ENCODE data around the gene CLEC4C. TPM values are rescaled to one million over a fixed set of nuclear protein-coding genes. Genes with fewer than 3 reads are reported as not detected.

Gene CLEC4C
- total and polyA plus RNA-seq, 2 donors (not counting 1 experiment from before 2014, with no cell fraction given): not detected

DNA sequence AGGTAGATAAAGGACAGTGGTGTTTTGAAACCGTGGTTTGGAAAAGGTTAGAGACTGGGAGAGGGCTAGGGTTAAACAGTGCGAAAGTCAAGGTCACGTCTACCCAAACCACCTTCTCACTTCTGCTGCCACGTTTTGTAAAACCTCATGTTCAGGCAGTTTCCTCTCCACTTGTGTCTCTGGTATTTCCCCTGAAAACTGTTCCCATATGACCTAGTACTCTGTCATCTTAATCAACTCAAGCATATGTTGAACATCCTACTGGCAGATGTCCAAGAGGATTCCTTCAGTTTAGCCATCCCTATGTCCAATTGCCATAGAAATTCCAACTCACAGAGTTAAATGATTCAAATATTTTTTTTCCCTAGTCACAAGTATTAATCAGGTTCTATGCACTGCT, 17.4 kb downstream of the CLEC4C start:
- Histone ChIP-seq H4K20me1 (ENCODE audit: control insufficient read depth, extremely low read depth, insufficient read depth, low read length) (no peaks in the 10 kb centered on the region), H3K9ac (ENCODE audit: insufficient read depth, low read length) (no peak overlapping the region), H3K4me3 (replicated peaks in 1 of 4; ENCODE audit: control extremely low read depth in 1 of 4, insufficient read depth in 1 of 4, low read depth in 3 of 4, low read length in 4 of 4) (no peak overlapping the region), H2AFZ (ENCODE audit: low read length) (no peak overlapping the region), H3K36me3 (ENCODE audit: control insufficient read depth, insufficient read depth, low read length) (no peaks in the 10 kb centered on the region), H3K27ac (ENCODE audit: insufficient read depth, low read length) (no peak overlapping the region), H3K9me3 (ENCODE audit: control insufficient read depth, insufficient read depth, low read depth, low read length) (no peaks in the 10 kb centered on the region), H3K4me1 (ENCODE audit: control insufficient read depth, extremely low read depth, insufficient read depth, low read length) (no peaks in the 10 kb centered on the region), H3K27me3 (ENCODE audit: control insufficient read depth, insufficient read depth, low read length) (no peaks in the 10 kb centered on the region), H3K79me2 (ENCODE audit: control insufficient read depth, insufficient read depth, low read length) (no peaks in the 10 kb centered on the region), H3K4me2 (ENCODE audit: extremely low read depth, insufficient read depth, low read length) (no peak overlapping the region)
- DNase-seq (ENCODE audit: low read depth in 2 of 2): no peak
- TF ChIP-seq, protein P1, sequence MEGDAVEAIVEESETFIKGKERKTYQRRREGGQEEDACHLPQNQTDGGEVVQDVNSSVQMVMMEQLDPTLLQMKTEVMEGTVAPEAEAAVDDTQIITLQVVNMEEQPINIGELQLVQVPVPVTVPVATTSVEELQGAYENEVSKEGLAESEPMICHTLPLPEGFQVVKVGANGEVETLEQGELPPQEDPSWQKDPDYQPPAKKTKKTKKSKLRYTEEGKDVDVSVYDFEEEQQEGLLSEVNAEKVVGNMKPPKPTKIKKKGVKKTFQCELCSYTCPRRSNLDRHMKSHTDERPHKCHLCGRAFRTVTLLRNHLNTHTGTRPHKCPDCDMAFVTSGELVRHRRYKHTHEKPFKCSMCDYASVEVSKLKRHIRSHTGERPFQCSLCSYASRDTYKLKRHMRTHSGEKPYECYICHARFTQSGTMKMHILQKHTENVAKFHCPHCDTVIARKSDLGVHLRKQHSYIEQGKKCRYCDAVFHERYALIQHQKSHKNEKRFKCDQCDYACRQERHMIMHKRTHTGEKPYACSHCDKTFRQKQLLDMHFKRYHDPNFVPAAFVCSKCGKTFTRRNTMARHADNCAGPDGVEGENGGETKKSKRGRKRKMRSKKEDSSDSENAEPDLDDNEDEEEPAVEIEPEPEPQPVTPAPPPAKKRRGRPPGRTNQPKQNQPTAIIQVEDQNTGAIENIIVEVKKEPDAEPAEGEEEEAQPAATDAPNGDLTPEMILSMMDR (conservative IDR thresholded peaks at IDR 0.05 in 1 of 2, IDR thresholded peaks at IDR 0.05 in 1 of 2; ENCODE audit: low read depth in 1 of 2, low read length in 2 of 2): no peak
- no peak for TF ChIP-seq EZH2 (IDR thresholded peaks at IDR 0.05; ENCODE audit: low read length, missing control alignments)

DNA sequence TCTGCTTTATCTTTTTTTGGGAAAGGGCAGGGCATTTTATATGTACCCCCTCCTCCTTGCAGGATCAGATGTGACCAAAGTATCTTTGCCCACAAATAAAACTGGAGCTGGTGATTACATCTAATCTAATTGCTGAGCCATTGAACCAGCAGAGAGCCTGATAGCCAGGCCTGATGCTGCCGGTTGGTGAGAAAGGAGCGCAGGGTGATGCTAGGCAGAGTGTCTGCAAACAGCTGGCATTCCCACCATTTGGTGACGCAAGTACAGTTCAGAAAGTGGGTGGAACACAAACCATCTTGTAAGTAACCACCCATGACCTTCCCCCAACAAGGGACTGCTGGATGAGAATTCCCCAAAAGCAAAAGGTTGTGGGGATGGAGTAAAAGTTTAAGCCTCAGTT, 23.2 kb downstream of the CLEC4C start:
- no peak for TF ChIP-seq EZH2 (IDR thresholded peaks at IDR 0.05; ENCODE audit: low read length, missing control alignments)
- TF ChIP-seq, protein P1 (conservative IDR thresholded peaks at IDR 0.05 in 1 of 2, IDR thresholded peaks at IDR 0.05 in 1 of 2; ENCODE audit: low read depth in 1 of 2, low read length in 2 of 2): no peak

DNA sequence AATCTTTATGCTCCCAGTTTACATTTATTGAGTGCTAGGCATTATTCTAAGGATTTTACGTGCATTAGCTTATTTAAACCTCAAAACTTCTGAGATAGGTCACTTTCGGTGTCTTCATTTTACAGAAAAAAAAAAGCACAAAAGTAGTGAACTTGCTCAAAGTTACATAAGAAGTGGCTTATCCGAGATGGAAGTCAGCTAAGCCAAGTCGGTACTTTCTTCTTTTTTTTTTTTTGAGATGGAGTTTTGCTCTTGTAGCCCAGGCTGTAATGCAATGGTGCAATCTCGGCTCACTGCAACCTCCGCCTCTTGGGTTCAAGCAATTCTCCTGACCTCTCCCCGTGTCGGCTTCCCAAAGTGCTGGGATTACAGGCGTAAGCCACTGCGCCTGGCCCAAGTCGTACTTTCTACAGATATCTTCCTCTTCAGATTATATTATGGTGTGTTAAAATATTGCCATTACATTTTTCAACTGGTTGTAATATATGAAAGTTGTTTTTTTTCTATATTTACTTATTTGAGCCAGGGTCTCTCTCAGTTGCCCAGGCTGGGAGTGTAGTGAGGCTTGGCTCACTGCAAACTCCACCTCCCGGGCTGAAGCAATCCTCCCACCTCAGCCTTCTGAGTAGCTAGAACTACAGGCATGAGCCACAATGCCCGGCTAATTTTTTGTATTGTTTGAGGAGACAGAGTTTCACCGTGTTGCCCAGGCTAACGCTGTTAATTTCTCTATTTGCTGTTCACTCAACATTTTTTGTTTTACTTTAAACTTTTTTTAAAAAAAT, 27.0 kb downstream of the CLEC4C start:
- Histone ChIP-seq H3K9ac (ENCODE audit: insufficient read depth, low read length) (no peak overlapping the region), H2AFZ (ENCODE audit: low read length) (no peak overlapping the region), H3K79me2 (ENCODE audit: control insufficient read depth, insufficient read depth, low read length) (no peaks in the 10 kb centered on the region), H4K20me1 (ENCODE audit: control insufficient read depth, extremely low read depth, insufficient read depth, low read length) (no peaks in the 10 kb centered on the region), H3K4me3 (replicated peaks in 1 of 4; ENCODE audit: control extremely low read depth in 1 of 4, insufficient read depth in 1 of 4, low read depth in 3 of 4, low read length in 4 of 4) (no peak overlapping the region), H3K9me3 (ENCODE audit: control insufficient read depth, insufficient read depth, low read depth, low read length) (no peaks in the 10 kb centered on the region), H3K36me3 (ENCODE audit: control insufficient read depth, insufficient read depth, low read length) (no peaks in the 10 kb centered on the region), H3K27ac (ENCODE audit: insufficient read depth, low read length) (no peak overlapping the region), H3K4me2 (ENCODE audit: extremely low read depth, insufficient read depth, low read length) (no peak overlapping the region), H3K4me1 (ENCODE audit: control insufficient read depth, extremely low read depth, insufficient read depth, low read length) (no peaks in the 10 kb centered on the region), H3K27me3 (ENCODE audit: control insufficient read depth, insufficient read depth, low read length) (no peaks in the 10 kb centered on the region)
- no peak for TF ChIP-seq EZH2 (IDR thresholded peaks at IDR 0.05; ENCODE audit: low read length, missing control alignments)
- TF ChIP-seq, protein P1 (conservative IDR thresholded peaks at IDR 0.05 in 1 of 2, IDR thresholded peaks at IDR 0.05 in 1 of 2; ENCODE audit: low read depth in 1 of 2, low read length in 2 of 2): no peak
- DNase-seq (ENCODE audit: low read depth in 2 of 2): no peak

More for the DNA sequence above, 23.2 kb downstream of the CLEC4C start:
- no peaks in the 10 kb centered on the region for H4K20me1 ChIP-seq (ENCODE audit: control insufficient read depth, extremely low read depth, insufficient read depth, low read length)
- no peaks in the 10 kb centered on the region for H3K4me1 ChIP-seq (ENCODE audit: control insufficient read depth, extremely low read depth, insufficient read depth, low read length)
- H3K79me2 ChIP-seq (ENCODE audit: control insufficient read depth, insufficient read depth, low read length): no peaks in the 10 kb centered on the region
- no peak for DNase-seq (ENCODE audit: low read depth in 2 of 2)
- no peak overlapping the region for H3K4me2 ChIP-seq (ENCODE audit: extremely low read depth, insufficient read depth, low read length)
- no peak overlapping the region for H3K4me3 ChIP-seq (replicated peaks in 1 of 4; ENCODE audit: control extremely low read depth in 1 of 4, insufficient read depth in 1 of 4, low read depth in 3 of 4, low read length in 4 of 4)
- no peak overlapping the region for H3K9ac ChIP-seq (ENCODE audit: insufficient read depth, low read length)
- no peak overlapping the region for H3K27ac ChIP-seq (ENCODE audit: insufficient read depth, low read length)
- H3K27me3 ChIP-seq (ENCODE audit: control insufficient read depth, insufficient read depth, low read length): no peaks in the 10 kb centered on the region
- H3K9me3 ChIP-seq (ENCODE audit: control insufficient read depth, insufficient read depth, low read depth, low read length): no peaks in the 10 kb centered on the region
- H3K36me3 ChIP-seq (ENCODE audit: control insufficient read depth, insufficient read depth, low read length): no peaks in the 10 kb centered on the region
- H2AFZ ChIP-seq (ENCODE audit: low read length): no peak overlapping the region
